Measurements from ENCODE around the gene LRP8. TPM values are rescaled to one million over a fixed set of nuclear protein-coding genes. Genes with fewer than 3 reads are reported as not detected.

The LRP8 gene
- total RNA-seq, 2 donors from 2014 or later = 36.0 to 68.1 TPM

DNA sequence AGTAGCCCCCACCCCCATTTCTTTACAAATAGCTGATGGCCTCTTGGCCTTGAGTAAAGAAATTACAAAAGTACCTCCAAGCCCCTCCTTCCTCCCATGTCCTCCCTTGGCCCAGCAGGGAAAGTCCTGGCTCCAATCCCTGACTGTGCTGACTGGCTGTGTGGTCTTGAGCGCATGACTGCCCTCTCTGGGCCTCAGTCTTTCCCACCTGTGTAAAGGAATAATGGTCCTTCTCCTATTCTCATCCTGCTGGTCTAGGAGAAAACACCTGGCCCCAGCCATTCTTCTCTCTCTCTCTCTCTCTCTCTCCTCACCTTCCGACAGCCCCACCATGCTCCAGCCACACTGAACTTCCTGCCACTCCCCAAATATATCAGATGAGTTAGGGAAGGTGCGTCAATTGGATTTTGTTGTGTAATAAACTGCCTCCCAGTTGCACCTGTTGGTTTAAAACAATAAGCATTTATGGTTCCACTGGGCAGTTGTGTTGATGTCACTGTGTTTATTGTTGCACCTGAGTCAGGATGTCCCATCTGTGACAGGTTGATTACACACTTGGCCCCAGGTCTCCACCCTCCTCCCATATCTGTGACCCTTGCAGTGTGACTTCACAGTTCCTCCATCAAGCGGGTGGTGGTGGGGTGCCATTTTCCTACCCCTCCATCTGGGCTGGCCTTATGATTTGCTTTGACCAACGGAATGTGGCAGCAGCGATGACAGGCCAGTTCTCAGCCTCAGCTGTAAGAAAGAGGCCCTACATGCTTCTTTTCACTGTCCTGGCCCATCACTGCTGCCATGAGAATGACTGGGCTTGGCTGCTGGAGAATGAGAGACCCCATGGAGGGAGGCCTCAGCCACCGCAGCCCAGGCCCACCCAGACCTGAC is 22.3 kb upstream of the LRP8 start:
- Mint-ChIP-seq H3K36me3 (ENCODE audit: low read depth) (no peaks in the 10 kb centered on the region), H3K9me3 (no peaks in the 10 kb centered on the region), H3K27ac (no peak overlapping the region), H3K4me1 (no peaks in the 10 kb centered on the region), H3K27me3 (no peaks in the 10 kb centered on the region), H3K4me3 (no peak overlapping the region)
- no peak for ATAC-seq (replicated peaks)

DNA sequence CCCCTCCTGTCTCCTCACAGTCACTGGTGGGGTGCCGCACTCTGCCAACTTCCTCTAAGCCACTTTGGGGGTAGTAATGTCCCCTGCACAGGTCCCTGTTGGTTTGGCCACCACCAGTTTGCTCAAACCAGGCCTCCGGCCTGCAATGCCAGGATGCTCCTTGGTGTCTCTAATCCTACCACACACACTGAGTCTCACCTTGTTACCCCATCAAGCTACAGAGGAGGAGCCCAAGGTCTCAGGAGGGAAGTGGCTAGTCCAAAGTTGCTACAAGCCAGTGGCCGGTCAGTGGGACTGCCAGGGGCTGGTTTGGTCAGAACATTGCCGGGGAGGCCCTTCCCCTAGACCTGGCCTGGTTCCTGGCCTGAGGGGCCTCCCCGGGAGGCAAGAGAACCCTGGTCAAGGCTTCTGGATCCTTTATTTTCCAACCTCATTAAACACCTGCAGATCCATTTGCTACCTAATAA is 21.5 kb upstream of the LRP8 start:
- no peaks in the 10 kb centered on the region for H3K9me3 Mint-ChIP-seq
- no peak overlapping the region for H3K27ac Mint-ChIP-seq
- H3K36me3 Mint-ChIP-seq (ENCODE audit: low read depth) = no peaks in the 10 kb centered on the region
- H3K4me3 Mint-ChIP-seq = no peak overlapping the region
- no peaks in the 10 kb centered on the region for H3K27me3 Mint-ChIP-seq
- no peaks in the 10 kb centered on the region for H3K4me1 Mint-ChIP-seq
- ATAC-seq (replicated peaks) = no peak

DNA sequence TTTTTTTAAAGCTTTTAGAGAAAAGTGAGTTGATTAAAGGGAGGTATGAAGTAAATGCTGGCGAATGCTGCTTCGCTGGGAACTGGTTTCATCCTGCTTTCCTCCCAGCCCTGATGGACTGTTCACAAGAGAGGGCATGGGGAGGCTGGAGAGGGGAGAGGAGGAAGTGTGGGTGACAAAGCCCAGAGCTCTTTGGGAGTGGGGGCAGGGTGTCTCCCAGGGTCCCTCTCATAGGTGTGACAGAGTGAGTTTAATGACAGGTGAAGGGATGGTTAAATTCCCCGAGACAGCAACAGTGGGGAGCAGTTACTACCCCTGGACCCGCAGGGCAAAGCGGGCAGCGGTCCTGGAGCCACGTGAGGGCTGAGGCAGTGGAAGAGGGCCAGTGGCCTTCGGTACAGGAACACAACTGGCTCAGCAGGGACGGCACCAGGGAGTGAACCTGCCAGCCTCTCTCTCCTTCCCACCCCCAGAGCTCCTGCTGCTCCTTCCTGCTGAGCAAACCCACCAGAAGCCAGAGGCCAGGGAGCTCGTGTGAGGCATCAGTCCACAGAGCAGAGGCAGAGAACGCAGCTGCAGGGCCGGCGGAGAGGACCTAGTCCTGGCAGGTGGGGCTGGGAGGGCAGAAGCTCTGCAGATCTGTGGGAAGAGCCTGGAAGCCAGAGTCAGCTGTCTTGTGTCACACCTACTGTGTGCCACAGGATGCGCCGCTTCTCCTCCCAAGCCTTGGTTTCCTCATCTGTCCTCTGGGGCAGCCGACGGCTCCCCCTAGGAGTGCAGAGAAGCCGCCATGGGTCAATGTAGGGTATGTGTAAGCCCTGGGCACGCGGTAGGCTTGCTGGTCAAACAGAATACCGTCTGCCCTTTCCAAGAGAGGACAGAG is 20.9 kb upstream of the LRP8 start:
- Mint-ChIP-seq H3K4me1 (no peaks in the 10 kb centered on the region), H3K27me3 (no peaks in the 10 kb centered on the region), H3K4me3 (no peak overlapping the region), H3K9me3 (no peaks in the 10 kb centered on the region), H3K36me3 (ENCODE audit: low read depth) (no peaks in the 10 kb centered on the region), H3K27ac (no peak overlapping the region)
- ATAC-seq (replicated peaks) = no peak

DNA sequence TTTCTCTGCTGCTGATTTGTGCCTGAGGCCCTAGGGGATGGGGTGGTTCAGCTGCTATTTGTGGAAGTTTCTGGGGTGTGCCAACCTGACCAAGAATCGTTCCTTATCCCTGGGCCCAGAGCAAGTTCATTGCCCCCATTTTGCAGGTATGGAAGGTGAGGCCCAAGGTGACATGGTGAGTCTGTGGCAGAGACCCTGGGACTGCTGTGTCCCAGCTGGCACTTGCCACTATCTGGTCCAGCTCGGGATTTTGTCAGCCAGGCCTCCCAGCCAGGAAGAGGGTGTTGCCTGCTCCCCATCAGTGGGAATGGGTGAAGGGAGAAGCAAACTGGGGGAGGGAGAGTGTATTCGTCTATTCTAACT is 18.9 kb upstream of the LRP8 start:
- no peaks in the 10 kb centered on the region for H3K36me3 Mint-ChIP-seq (ENCODE audit: low read depth)
- peaks cover 4% of the 10 kb centered on the region for H3K4me1 Mint-ChIP-seq
- H3K4me3 Mint-ChIP-seq = no peak overlapping the region
- no peak for ATAC-seq (replicated peaks)
- no peak overlapping the region for H3K27ac Mint-ChIP-seq
- H3K27me3 Mint-ChIP-seq = no peaks in the 10 kb centered on the region
- H3K9me3 Mint-ChIP-seq = no peaks in the 10 kb centered on the region

DNA sequence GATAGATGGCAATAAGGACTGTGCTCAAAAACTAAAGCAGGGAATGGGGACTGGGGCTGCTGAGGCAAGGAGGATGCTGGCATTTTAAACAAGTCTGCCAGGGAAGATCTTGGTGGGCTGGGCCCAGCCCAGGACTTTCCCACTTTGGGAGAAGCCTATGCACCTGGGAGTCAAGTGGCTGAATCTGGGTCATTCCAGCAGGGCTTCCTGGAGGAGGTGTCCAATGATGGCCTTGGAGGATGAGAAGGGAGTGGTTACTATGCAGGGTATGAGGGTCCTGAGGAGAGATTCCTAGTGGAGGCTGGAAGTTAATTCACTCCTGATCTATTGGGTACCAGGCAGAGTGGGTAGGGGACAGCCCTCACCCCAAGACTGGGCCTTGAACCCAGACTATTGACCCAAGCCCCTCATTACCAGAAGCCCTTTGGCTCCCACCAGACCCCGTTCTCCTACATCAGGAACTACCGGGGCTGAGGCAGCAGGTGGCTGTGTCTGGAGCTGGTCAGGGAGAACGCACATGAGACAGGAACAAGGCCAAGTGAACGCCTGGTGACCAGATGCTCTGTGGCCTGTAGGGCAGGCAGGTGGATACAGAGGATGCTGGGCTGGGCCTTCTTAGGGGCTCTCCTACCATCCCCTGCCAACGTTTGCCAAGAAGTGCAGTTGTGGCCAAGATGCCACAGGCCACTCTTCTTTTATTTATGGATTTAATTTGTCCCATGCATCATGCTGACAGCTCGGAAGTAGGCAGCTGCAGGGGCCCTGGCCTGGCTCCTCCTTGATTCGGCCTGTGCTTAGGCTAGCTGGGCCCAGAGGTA is 18.3 kb upstream of the LRP8 start:
- ATAC-seq (replicated peaks) = no peak
- no peak overlapping the region for H3K27ac Mint-ChIP-seq
- peaks cover 6% of the 10 kb centered on the region for H3K36me3 Mint-ChIP-seq (ENCODE audit: low read depth)
- no peaks in the 10 kb centered on the region for H3K27me3 Mint-ChIP-seq
- H3K4me1 Mint-ChIP-seq = peaks cover 7% of the 10 kb centered on the region
- no peak overlapping the region for H3K4me3 Mint-ChIP-seq
- no peaks in the 10 kb centered on the region for H3K9me3 Mint-ChIP-seq

DNA sequence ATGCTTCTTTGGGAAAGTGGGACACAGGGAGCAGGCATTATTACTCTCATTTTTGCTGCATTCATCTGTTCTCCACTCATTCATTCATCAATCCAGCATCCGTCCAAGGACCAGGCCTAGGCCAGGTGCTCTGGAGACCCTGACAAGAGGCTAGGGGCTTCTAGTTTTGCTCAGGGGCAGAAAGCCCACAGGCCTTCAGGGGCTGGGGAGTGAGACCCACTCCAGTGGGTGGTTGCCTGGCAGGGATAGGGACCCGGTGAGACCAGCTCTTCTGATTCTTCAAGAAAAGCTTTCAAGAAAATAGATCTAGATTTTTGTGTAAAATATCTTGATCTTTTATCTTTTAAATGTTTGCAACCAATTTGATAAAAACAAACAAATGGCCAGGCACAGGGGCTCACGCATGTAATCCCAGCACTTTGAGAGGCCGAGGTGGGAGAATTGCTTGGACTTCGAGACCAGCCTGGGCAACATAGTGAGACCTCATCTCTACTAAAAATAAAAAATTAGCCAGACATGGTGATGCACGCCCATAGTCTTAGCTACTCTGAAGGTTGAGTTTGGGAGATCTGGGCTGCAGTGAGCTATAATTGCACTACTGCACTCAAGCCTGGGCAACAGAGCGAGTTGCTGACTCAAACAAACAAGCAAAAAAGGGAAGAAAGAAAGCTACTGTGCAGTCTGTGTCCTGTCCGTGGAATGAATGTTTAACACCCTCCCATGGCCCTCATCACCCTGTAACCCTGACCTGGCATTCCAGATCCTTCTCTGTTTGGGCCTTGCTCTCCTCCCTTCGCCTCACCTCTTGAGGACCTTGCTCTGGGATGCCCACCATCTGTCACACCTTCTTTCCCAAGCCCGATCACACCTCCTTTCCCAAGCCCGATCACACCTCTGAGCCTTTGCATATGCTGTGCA is 17.3 kb upstream of the LRP8 start:
- Mint-ChIP-seq H3K4me3 (no peak overlapping the region), H3K27me3 (no peaks in the 10 kb centered on the region), H3K9me3 (no peaks in the 10 kb centered on the region), H3K4me1 (peaks cover 17% of the 10 kb centered on the region), H3K36me3 (ENCODE audit: low read depth) (peaks cover 9% of the 10 kb centered on the region), H3K27ac (no peak overlapping the region)
- no peak for ATAC-seq (replicated peaks)

DNA sequence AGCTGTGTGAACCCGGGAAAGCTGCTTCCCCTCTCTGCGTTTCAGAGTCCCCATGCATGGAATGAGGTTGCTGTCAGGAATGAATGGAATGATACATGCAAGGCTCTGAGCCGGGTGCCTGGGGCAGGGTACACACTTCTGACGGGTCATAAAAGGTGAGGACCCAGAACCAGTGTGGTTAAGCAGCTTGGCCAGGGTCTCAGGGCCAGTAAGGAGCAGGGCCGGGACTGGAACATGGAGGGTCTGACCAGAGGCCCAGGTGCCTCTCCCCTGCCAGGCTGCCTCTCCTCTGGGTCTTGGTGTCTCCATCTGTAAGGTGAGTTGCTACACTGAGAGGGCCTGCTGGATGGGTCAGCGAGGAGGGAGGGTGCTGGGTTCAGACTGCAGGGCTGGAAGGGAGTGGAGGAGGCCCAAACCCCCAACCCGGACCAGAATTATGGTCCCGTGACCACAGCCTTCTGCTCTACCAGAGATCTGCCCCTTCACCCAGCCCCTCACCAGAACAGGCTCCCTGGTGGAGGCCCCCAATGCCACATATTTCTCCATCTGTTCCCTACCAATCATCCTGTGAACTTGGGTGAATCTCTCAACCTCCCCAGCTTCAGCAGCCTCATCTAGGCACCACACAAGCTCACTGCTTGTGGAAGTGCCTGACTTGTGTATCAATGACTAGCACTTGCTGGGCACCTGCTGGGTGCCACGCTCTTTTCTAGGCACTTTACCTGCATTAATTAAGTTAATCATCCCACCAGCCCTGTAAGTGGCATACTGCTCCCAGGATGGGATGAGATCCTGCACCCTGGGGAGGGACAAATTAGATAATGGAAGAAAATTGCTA is 16.2 kb upstream of the LRP8 start:
- H3K4me1 Mint-ChIP-seq = peaks cover 21% of the 10 kb centered on the region
- H3K27ac Mint-ChIP-seq = peak overlapping the region; percentile 42
- H3K27me3 Mint-ChIP-seq = no peaks in the 10 kb centered on the region
- peaks cover 9% of the 10 kb centered on the region for H3K36me3 Mint-ChIP-seq (ENCODE audit: low read depth)
- no peak for ATAC-seq (replicated peaks)
- H3K9me3 Mint-ChIP-seq = no peaks in the 10 kb centered on the region
- H3K4me3 Mint-ChIP-seq = no peak overlapping the region

DNA sequence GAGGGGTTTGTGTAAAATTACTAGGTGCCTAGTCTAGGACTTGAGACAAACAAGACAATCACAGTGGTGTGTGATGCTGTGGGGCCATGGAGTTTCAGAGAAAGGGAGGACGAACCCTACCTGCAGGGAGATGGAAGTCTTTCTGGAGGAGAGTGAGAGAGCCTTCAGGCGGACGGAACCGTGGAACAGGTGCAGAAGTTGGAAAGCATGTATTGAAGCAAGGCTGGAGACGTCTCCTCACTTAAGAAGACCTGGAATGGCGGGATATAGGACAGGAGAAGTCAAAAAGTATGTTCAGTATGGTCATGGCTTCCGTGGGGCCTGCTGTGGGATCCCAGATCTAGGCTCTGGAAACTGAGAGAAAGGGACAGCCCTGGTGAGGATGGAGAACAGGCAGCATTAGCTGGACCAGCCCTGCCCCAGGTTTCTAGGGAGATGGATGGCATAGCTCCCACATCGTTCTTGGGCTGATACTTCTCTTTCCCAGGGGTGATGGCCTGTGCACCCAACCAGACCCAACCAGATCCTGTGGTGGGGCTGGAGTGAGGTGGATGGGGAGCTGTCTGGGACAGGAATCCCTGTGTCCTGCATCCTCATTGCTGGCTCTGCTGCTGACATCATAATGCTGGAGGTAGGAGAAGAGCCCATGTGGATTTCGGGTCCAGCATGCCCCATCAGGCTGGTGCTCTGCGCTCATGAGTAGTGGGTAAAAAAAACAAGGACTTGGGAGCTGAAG is 15.0 kb upstream of the LRP8 start:
- peaks cover 16% of the 10 kb centered on the region for H3K36me3 Mint-ChIP-seq (ENCODE audit: low read depth)
- H3K9me3 Mint-ChIP-seq = no peaks in the 10 kb centered on the region
- no peak for ATAC-seq (replicated peaks)
- H3K27me3 Mint-ChIP-seq = no peaks in the 10 kb centered on the region
- H3K27ac Mint-ChIP-seq = no peak overlapping the region
- H3K4me1 Mint-ChIP-seq = peaks cover 21% of the 10 kb centered on the region
- H3K4me3 Mint-ChIP-seq = no peak overlapping the region

DNA sequence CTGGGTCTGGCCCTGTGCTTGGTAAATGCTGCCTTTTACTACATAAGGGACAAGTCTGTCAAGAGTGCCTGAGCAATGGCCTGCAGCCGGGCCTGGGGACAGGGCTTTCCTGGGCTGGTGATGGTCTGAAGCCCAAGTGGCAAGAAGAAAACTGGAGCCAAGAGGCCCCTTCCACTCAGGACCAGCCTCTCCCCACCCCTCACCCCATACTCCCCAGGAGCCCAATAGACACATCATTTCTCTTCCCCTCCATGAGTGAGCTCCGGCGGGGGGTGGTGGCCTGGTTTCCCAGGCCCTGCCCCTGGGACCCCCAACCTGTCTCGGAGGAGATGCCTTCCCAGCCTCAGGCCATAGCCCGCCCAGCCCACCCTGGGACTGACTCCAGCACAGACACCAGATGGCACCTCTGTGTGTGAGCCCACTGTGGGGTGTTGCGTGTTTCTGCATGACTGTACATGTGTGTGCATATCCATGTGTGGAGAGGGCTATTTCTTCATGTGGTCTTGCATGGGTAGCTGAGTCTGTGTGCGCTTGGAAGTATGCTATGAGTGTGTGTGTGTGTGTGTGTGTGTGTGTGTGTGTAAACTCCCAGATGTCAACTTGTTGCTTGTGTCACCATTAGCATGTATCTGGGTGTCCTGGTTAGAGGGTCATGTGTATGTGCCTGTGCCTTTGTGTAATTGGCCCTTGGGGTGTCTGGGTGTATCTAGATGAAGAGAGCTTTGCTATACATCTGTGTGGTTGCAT is 14.3 kb upstream of the LRP8 start:
- Mint-ChIP-seq H3K27ac (peak overlapping the region; percentile 87), H3K36me3 (ENCODE audit: low read depth) (peaks cover 23% of the 10 kb centered on the region), H3K4me1 (peaks cover 21% of the 10 kb centered on the region), H3K4me3 (peak overlapping the region; percentile 50), H3K27me3 (no peaks in the 10 kb centered on the region), H3K9me3 (no peaks in the 10 kb centered on the region)
- no peak for ATAC-seq (replicated peaks)

DNA sequence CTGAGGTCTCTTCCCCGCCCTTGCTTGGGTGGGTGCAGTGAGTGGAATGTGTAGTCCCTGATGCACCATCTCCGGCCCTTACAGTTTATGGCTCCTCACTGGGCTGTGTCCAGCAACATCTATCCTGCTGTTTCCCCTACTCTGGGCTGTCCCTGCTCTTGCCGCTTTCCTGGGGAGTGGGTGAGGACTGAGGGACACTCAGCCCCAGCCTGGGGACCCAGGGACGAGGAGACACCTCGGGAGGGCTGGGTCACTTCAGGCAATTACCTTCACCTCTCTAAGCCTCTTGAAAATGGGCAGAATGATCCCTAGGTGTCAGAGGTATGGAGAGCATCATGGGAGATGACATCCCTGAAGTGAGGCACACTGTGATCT is 13.6 kb upstream of the LRP8 start:
- H3K27ac Mint-ChIP-seq = peak overlapping the region; percentile 87
- H3K27me3 Mint-ChIP-seq = no peaks in the 10 kb centered on the region
- no peaks in the 10 kb centered on the region for H3K9me3 Mint-ChIP-seq
- no peak for ATAC-seq (replicated peaks)
- H3K36me3 Mint-ChIP-seq (ENCODE audit: low read depth) = peaks cover 29% of the 10 kb centered on the region
- H3K4me3 Mint-ChIP-seq = peak overlapping the region; percentile 50
- peaks cover 21% of the 10 kb centered on the region for H3K4me1 Mint-ChIP-seq

DNA sequence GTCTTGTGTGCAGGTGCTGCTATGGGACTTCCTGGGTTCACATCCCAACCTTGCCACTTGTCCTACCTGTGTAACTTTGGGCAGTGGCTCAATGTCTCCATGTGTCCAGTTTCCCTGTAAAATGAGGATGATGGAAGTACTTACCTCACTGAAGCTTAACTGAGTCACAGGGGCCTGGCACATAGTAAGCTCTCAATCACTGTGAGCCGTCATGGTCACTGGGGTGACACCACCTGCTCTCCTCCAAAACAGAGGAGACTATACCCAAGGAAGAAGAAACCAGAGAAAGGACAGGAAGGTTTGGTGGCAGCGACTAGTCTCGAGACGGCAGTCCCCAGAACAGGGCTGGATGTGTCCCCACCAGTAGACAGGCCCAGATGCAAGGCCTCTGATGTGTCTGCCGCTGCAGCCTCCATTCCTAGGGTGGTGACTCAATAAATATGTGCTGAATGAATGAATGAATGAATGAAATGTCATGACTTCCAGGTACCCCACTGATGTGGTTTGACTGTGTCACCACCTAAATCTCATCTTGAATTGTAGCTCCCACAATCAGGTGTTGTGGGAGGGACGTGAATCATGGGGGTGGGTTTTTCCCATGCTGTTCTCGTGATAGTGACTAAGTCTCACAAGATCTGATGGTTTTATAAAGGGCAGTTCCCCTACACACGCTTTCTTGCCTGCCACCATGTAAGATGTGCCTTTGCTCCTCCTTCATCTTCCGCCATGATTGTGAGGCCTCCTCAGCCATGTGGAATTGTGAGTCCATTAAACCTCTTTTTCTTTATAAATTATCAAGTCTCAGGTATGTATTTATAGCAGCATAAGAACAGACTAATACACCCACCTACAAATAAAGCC is 13.0 kb upstream of the LRP8 start:
- H3K27me3 Mint-ChIP-seq = no peaks in the 10 kb centered on the region
- peak overlapping the region; percentile 50 for H3K4me3 Mint-ChIP-seq
- H3K27ac Mint-ChIP-seq = peak overlapping the region; percentile 87
- peaks cover 35% of the 10 kb centered on the region for H3K36me3 Mint-ChIP-seq (ENCODE audit: low read depth)
- ATAC-seq (replicated peaks) = peak; percentile 96
- H3K4me1 Mint-ChIP-seq = peaks cover 21% of the 10 kb centered on the region
- H3K9me3 Mint-ChIP-seq = no peaks in the 10 kb centered on the region

Measured in activated T-helper 17 cell treated with anti-CD3 and anti-CD28 coated beads, Interleukin-2, amount 50 U/mL, for 72 hours (primary cell).